AG09309 (cell line): ENCODE measurements around the gene TUBB2B.
"Not testable (repeated sequence)": the region's sequence is repeated elsewhere in the genome, so short reads cannot be mapped to it uniquely, and the experiment has no call there.

Experiments used
- DNase-seq: peaks from one replicate; pipeline ENCODE4 v3.0.0-alpha.2; 2010; ENCODE audit warnings: low read depth
- H3K4me3 ChIP-seq: 2 replicates; pipeline ENCODE4 v1.5.1; 2011; ENCODE audit warnings: mild to moderate bottlenecking, low read depth, low read length, moderate library complexity; ENCODE audit not compliant: control insufficient read depth
- CTCF ChIP-seq: IDR thresholded peaks from 2 replicates; pipeline ENCODE4 v1.5.1; 2011; ENCODE audit warnings: mild to moderate bottlenecking, low read depth, low read length, inconsistent platforms; ENCODE audit not compliant: insufficient read depth, control insufficient read depth; ENCODE audit errors: missing control alignments

The TUBB2B gene

GRCh38 chr6:3199382-3199781, 28.1 kb downstream of the TUBB2B start:
- no peak overlapping the region for H3K4me3 ChIP-seq
- TF ChIP-seq CTCF, result no peak
- no peak for DNase-seq

GRCh38 chr6:3197734-3198133, 29.7 kb downstream of the TUBB2B start:
- not testable (repeated sequence) for DNase-seq, H3K4me3 ChIP-seq

- no peak for DNase-seq
- no peak for TF ChIP-seq CTCF
These were observed 30.7 kb downstream of the TUBB2B start for GRCh38 chr6:3196770-3197169.

GRCh38 chr6:3195695-3196497, 31.6 kb downstream of the TUBB2B start:
- no peak for TF ChIP-seq CTCF
- H3K4me3 ChIP-seq, result no peak overlapping the region
- no peak for DNase-seq

More at GRCh38 chr6:3196770-3197169, 30.7 kb downstream of the TUBB2B start:
- H3K4me3 ChIP-seq, result no peak overlapping the region

- DNase-seq, result no peak
- no peak for TF ChIP-seq CTCF
- H3K4me3 ChIP-seq, result no peak overlapping the region
These were observed 32.1 kb downstream of the TUBB2B start for GRCh38 chr6:3195420-3195694.

- H3K4me3 ChIP-seq, result no peak overlapping the region
- no peak for DNase-seq
- TF ChIP-seq CTCF, result no peak
These were observed 32.7 kb downstream of the TUBB2B start for GRCh38 chr6:3194535-3195419.
